ENCODE measurements around the gene ZC3H18. TPM values are rescaled to one million over a fixed set of nuclear protein-coding genes. Genes with fewer than 3 reads are reported as not detected.
"Not testable (repeated sequence)": the region's sequence is repeated elsewhere in the genome, so short reads cannot be mapped to it uniquely, and the experiment has no call there.

Gene ZC3H18
- total RNA-seq, 2 donors from 2014 or later, result 31.9 to 66.3 TPM

DNA sequence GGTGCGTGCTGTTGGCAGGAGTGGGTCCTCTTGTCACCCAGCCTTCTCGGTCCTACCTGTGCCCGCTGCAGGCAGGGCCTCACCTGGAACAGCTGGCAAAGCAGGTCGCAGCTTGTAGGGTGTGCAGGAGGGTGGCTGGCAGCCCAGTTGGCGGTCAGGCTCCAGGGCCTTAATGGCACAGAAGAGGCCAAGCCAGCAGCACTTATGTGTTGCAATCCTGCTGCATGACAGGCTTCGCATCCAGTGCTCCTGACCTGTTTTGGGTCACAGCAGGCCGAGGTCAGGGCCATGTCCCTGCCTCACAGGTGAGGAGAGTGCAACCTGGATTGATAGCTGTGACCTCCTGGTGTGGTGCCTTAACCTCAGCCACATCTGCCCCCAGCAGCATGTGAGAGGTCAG is 31.9 kb downstream of the ZC3H18 start:
- H3K4me1 ChIP-seq, result no peaks in the 10 kb centered on the region
- no peak for DNase-seq
- no peaks in the 10 kb centered on the region for H3K9me3 ChIP-seq
- H3K9ac ChIP-seq (ENCODE audit: low read depth in 2 of 2, low read length in 2 of 2), result no peak overlapping the region
- intact Hi-C loops (cut with DNase I), result no loop called here
- H3K27me3 ChIP-seq, result no peaks in the 10 kb centered on the region
- TF ChIP-seq, protein P1, sequence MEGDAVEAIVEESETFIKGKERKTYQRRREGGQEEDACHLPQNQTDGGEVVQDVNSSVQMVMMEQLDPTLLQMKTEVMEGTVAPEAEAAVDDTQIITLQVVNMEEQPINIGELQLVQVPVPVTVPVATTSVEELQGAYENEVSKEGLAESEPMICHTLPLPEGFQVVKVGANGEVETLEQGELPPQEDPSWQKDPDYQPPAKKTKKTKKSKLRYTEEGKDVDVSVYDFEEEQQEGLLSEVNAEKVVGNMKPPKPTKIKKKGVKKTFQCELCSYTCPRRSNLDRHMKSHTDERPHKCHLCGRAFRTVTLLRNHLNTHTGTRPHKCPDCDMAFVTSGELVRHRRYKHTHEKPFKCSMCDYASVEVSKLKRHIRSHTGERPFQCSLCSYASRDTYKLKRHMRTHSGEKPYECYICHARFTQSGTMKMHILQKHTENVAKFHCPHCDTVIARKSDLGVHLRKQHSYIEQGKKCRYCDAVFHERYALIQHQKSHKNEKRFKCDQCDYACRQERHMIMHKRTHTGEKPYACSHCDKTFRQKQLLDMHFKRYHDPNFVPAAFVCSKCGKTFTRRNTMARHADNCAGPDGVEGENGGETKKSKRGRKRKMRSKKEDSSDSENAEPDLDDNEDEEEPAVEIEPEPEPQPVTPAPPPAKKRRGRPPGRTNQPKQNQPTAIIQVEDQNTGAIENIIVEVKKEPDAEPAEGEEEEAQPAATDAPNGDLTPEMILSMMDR (IDR thresholded peaks at IDR 0.05), result no peak
- peaks cover 14% of the 10 kb centered on the region for H3K36me3 ChIP-seq
- H3K27ac ChIP-seq, result no peak overlapping the region
- H3K4me3 ChIP-seq, result no peak overlapping the region

DNA sequence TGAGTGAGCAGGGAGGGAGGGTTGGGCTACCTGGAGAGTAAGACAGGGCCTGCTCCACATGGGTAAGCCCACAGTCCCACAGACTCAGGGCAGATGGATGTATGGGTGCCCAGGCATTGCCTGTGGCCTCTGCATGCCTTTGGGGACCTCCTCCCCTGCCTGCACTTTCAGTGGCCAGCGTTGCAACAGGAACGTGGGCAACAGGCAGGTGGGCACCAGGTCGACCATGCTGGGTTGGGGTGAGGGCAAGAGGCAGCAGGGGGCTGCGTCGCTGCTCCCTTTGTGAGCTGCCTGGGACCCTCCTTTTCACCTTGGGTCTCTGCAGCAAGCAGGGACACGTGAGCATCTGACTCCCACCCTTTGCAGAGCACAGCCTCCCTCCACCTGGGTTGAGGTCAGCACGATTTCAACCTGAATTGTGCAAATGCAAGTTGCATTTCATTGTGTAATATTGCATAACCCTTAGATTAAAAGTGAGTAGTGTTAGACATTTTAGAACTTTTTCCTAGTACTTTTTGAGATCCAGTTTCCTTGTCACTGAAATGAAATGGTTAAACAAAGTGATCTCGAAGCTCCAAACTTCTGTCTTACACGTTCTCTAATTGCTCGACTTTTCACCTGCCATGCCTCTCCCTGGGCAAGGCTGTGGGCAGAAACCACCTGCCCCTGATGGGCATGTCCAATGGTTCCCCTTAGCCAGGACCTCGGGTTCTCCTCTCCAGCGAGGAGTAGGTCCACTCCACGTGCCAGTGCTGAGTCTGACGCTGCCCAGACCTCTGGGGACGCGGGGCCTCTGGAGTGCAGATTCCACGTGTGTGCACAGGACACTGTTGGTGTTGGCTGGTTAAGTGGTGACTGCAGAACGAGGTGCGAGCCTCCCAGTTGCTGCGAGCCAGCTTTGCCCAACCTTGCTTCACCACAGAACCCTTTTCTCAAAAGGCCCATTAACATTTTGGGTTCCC is 35.3 kb downstream of the ZC3H18 start:
- Histone ChIP-seq H3K4me1 (no peaks in the 10 kb centered on the region), H3K36me3 (peaks cover 9% of the 10 kb centered on the region), H3K9me3 (no peaks in the 10 kb centered on the region), H3K27me3 (no peaks in the 10 kb centered on the region), H3K27ac (no peak overlapping the region), H3K9ac (ENCODE audit: low read depth in 2 of 2, low read length in 2 of 2) (peak overlapping the region in 1 of 2 donors; percentile 2), H3K4me3 (no peak overlapping the region)
- intact Hi-C loops (cut with DNase I), result no loop called here
- TF ChIP-seq, protein P1 (IDR thresholded peaks at IDR 0.05), result no peak
- no peak for DNase-seq

DNA sequence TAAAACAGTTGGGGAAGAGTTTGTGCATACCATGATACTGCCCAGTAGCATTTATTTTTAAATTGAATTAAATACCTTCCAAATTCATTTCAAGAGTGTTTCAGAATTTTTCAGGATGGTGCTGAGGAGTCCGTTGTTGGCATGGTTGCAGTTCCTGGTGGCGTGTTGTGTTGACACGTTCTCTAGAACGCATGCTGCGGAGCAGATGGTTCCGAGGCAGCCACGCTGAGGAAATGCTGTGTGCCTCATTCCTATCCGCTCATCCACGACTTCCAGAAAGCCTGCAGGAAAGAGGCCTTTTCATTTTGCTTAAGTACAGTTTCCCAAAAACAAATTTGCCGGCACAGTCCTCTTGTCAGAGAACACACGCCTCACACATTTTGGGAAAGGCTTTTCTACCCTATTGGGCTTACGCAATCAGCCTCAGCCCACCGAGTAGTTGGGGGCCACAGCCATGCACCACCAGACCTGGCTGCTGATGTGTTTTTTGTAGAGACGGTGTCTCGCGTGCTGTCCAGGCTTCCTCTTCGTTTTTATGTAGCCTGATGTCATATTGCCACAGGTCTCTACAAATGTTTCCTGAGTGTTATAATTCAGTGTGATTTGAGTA is 36.0 kb downstream of the ZC3H18 start:
- Histone ChIP-seq H3K36me3 (peaks cover 12% of the 10 kb centered on the region), H3K4me3 (no peak overlapping the region), H3K27me3 (no peaks in the 10 kb centered on the region), H3K9me3 (no peaks in the 10 kb centered on the region), H3K4me1 (no peaks in the 10 kb centered on the region), H3K27ac (no peak overlapping the region), H3K9ac (ENCODE audit: low read depth in 2 of 2, low read length in 2 of 2) (no peak overlapping the region)
- TF ChIP-seq, protein P1 (IDR thresholded peaks at IDR 0.05), result no peak
- no peak for DNase-seq
- intact Hi-C loops (cut with DNase I), result no loop called here

DNA sequence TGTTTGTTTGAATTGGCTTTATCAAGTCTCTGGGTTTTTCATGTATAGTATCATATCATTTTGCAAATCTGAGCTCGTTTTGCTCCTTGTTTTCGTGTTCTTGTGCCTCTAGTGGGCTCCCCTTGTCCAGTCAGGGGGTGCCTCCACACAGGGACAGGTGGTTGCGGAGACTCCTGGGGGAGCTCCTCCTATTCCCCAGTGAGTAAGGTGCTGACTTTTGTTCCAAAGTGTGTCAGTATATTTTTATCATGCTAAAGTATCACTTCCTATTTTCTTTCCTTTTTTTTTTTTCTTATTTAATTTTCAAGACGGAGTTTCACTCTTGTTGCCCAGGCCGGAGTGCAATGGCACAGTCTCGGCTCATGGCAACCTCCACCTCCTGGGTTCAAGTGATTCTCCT is 37.9 kb downstream of the ZC3H18 start:
- Histone ChIP-seq H3K9me3 (no peaks in the 10 kb centered on the region), H3K4me3 (no peak overlapping the region), H3K9ac (ENCODE audit: low read depth in 2 of 2, low read length in 2 of 2) (no peak overlapping the region), H3K27me3 (no peaks in the 10 kb centered on the region), H3K27ac (no peak overlapping the region), H3K36me3 (peaks cover 18% of the 10 kb centered on the region), H3K4me1 (no peaks in the 10 kb centered on the region)
- intact Hi-C loops (cut with DNase I), result no loop called here
- TF ChIP-seq, protein P1 (IDR thresholded peaks at IDR 0.05), result no peak
- DNase-seq, result no peak

DNA sequence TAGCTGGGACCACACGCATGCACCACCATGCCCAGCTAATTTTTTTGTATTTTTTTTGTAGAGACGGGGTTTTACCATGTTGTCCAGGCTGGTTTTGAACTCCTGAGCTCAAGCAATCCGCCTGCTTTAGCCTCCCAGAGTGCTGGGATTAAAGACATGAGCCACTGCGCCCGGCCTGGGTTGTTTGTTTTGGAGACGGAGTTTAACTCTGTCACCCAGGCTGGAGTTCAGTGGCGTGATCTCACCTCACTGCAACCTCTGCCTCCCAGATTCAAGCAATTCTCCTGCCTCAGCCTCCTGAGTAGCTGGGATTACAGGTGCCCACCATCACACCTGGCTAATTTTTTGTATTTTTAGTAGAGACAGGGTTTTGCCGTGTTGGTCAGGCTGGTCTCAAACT is 39.2 kb downstream of the ZC3H18 start:
- H3K9ac ChIP-seq (ENCODE audit: low read depth in 2 of 2, low read length in 2 of 2); H3K27ac ChIP-seq; H3K4me1 ChIP-seq; H3K9me3 ChIP-seq; H3K4me3 ChIP-seq; H3K27me3 ChIP-seq; DNase-seq; intact Hi-C loops (cut with DNase I): not testable (repeated sequence)
- peaks cover 18% of the 10 kb centered on the region for H3K36me3 ChIP-seq

DNA sequence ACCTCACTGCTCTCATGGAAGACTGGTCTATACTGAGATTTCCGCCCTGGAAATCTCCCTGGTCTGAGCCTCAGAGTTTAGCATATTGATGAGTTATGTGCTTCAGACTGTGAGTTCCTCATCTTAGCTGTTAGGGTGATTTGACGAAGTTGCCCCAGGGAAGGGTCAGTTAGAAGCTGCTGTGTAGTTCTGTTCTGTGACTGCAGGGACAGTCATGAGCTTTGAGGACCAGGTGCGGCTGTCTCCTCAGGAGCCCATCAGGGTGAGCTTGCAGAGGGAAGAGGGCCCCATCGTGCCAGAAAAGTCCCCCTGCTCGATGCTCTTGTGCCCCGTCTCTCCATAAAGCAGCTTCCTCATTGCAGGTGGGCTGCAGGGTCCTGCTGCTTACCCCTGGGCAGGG is 39.9 kb downstream of the ZC3H18 start:
- Histone ChIP-seq H3K36me3 (peaks cover 18% of the 10 kb centered on the region), H3K4me3 (no peak overlapping the region), H3K4me1 (no peaks in the 10 kb centered on the region), H3K27ac (no peak overlapping the region), H3K9ac (ENCODE audit: low read depth in 2 of 2, low read length in 2 of 2) (no peak overlapping the region), H3K9me3 (no peaks in the 10 kb centered on the region), H3K27me3 (no peaks in the 10 kb centered on the region)
- TF ChIP-seq, protein P1 (IDR thresholded peaks at IDR 0.05), result no peak
- DNase-seq, result no peak
- intact Hi-C loops (cut with DNase I), result no loop called here
